Esophagus squamous epithelium (tissue), 4 donors: ENCODE results near the gene KANK2.

Source experiments
- POLR2A ChIP-seq, 4 donors: fragments of 450-650 bp; IDR thresholded peaks; one replicate each; pipeline ENCODE4 v1.6.1; 2017; ENCODE audit warnings: antibody characterized with exemption in 4 of 4, mild to moderate bottlenecking in 4 of 4, moderate library complexity in 3 of 4
- TF ChIP-seq, protein P1 (sequence below), 6 experiments: fragments of 450-650 bp in 4 of 6; fragments of 200-600 bp in 2 of 6; sonication (generic) in 2 of 6; IDR thresholded peaks; one replicate each; pipeline ENCODE4 v1.5.1; 2016 to 2019; ENCODE audit warnings: antibody characterized with exemption in 6 of 6, mild to moderate bottlenecking in 4 of 6, moderate library complexity in 4 of 6

DNA sequence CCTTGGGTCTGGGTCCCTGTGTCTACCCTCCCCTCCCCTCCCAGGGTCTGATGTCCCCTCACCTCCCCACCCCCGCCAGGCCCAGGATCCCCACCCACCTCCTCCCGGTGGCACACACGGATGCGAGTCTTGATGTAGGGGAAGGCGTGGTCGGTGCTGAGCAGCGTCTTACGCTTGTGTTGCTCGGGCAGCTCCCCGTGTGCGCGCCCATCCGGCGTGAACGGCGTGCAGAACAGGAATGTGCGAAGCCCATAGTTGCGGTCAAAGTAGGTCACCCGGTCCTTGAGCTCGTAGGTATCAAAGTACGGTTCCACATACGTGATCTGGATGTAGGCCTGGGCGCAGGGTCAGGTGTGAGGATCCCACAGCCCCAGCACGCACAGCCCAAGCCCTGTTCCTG, 4.4 kb upstream of the KANK2 start:
- TF ChIP-seq POLR2A (IDR thresholded peaks at IDR 0.05), result no peak
- TF ChIP-seq, protein P1, sequence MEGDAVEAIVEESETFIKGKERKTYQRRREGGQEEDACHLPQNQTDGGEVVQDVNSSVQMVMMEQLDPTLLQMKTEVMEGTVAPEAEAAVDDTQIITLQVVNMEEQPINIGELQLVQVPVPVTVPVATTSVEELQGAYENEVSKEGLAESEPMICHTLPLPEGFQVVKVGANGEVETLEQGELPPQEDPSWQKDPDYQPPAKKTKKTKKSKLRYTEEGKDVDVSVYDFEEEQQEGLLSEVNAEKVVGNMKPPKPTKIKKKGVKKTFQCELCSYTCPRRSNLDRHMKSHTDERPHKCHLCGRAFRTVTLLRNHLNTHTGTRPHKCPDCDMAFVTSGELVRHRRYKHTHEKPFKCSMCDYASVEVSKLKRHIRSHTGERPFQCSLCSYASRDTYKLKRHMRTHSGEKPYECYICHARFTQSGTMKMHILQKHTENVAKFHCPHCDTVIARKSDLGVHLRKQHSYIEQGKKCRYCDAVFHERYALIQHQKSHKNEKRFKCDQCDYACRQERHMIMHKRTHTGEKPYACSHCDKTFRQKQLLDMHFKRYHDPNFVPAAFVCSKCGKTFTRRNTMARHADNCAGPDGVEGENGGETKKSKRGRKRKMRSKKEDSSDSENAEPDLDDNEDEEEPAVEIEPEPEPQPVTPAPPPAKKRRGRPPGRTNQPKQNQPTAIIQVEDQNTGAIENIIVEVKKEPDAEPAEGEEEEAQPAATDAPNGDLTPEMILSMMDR (IDR thresholded peaks at IDR 0.05), result no peak
